H1 (cell line): Measurements from ENCODE around the gene ADPRM. TPM values are rescaled to one million over a fixed set of nuclear protein-coding genes. Genes with fewer than 3 reads are reported as not detected.

Experiments used
- CTCF ChIA-PET: fragments of 300-600 bp; sonication (Branson Sonifier 250); formaldehyde crosslinking; loops from one replicate; lab custom pipeline; 2021; ENCODE audit not compliant: partially characterized antibody; lab: Charles Lee
- POLR2A ChIA-PET: fragments of 300-600 bp; sonication (Branson Sonifier 250); formaldehyde crosslinking; loops from one replicate; lab custom pipeline; 2021; ENCODE audit warnings: inconsistent platforms; ENCODE audit not compliant: partially characterized antibody; lab: Charles Lee
- DNase-seq, 2 experiments: peaks; one replicate each; pipeline versions ENCODE4 v3.0.0 to v3.0.0-alpha.2; 2010 to 2022; ENCODE audit warnings: low spot score in 2 of 2, low read depth in 1 of 2, mixed read lengths in 1 of 2
- FAIRE-seq: peaks from 2 replicates; lab custom pipeline; 2011; peaks lifted over from hg19 to GRCh38; lab: Jason Lieb, UNC
- H2AFZ ChIP-seq: 2 replicates; pipeline ENCODE4 v1.8.1; 2012; ENCODE audit warnings: low read length, inconsistent platforms
- H2AK5ac ChIP-seq: 2 replicates; pipeline ENCODE4 v1.6.1; 2013; ENCODE audit warnings: low read depth, low read length
- H2BK120ac ChIP-seq: replicated peaks from 2 replicates; pipeline ENCODE3; 2013; ENCODE audit warnings: low read depth, low read length, inconsistent platforms
- H2BK12ac ChIP-seq: 2 replicates; pipeline ENCODE4 v1.6.1; 2013; ENCODE audit warnings: low read depth, low read length
- H2BK15ac ChIP-seq: 2 replicates; pipeline ENCODE4 v1.6.1; 2013; ENCODE audit warnings: low read length
- H2BK20ac ChIP-seq: 2 replicates; pipeline ENCODE4 v1.6.1; 2013; ENCODE audit warnings: low read length
- H2BK5ac ChIP-seq: 2 replicates; pipeline ENCODE4 v1.6.1; 2013; ENCODE audit warnings: low read depth, low read length
- H3K14ac ChIP-seq: 2 replicates; pipeline ENCODE4 v1.6.1; 2013; ENCODE audit warnings: inconsistent platforms; ENCODE audit not compliant: insufficient read length
- H3K18ac ChIP-seq: 2 replicates; pipeline ENCODE4 v1.6.1; 2013; ENCODE audit warnings: low read length; ENCODE audit errors: extremely low read depth
- H3K23ac ChIP-seq: 2 replicates; pipeline ENCODE4 v1.6.1; 2013; ENCODE audit warnings: inconsistent platforms; ENCODE audit not compliant: insufficient read length
- H3K23me2 ChIP-seq: 2 replicates; pipeline ENCODE4 v1.6.1; 2013; ENCODE audit warnings: low read depth, low read length
- H3K27ac ChIP-seq: 2 replicates; pipeline ENCODE4 v1.6.1; 2011; ENCODE audit warnings: low read depth, low read length, inconsistent platforms
- H3K27me3 ChIP-seq, 4 experiments: replicated peaks in 1 of 4; 1 replicate in 1 of 4; 2 replicates in 3 of 4; pipeline versions ENCODE4 v1.6.1 to v1.8.1; 2011 to 2013; ENCODE audit warnings: low read length in 3 of 4, mild to moderate bottlenecking in 3 of 4, inconsistent platforms in 2 of 4, mixed read lengths in 2 of 4, moderate library complexity in 1 of 4; ENCODE audit not compliant: control insufficient read depth in 3 of 4, insufficient read depth in 3 of 4; ENCODE audit errors: extremely low read depth in 1 of 4
- H3K36me3 ChIP-seq, 4 experiments: 2 replicates each; pipeline versions ENCODE4 v1.6.1 to v1.8.1; 2011 to 2013; ENCODE audit warnings: mild to moderate bottlenecking in 4 of 4, low read length in 3 of 4, moderate library complexity in 2 of 4, control low read depth in 1 of 4, inconsistent platforms in 1 of 4; ENCODE audit not compliant: insufficient read depth in 4 of 4, control insufficient read depth in 2 of 4
- H3K4ac ChIP-seq: replicated peaks from 2 replicates; pipeline ENCODE3; 2013; ENCODE audit warnings: low read length, low read depth, mixed read lengths, inconsistent platforms; ENCODE audit not compliant: insufficient read length
- H3K4me1 ChIP-seq, 4 experiments: replicated peaks in 1 of 4; 1 replicate in 1 of 4; 2 replicates in 3 of 4; pipeline versions ENCODE4 v1.6.1 to v1.8.1; 2011 to 2013; ENCODE audit warnings: low read length in 3 of 4, inconsistent platforms in 2 of 4, mixed read lengths in 1 of 4; ENCODE audit not compliant: insufficient read depth in 4 of 4, control insufficient read depth in 3 of 4
- H3K4me2 ChIP-seq, 2 experiments: 2 replicates each; pipeline versions ENCODE4 v1.6.1 to v1.8.1; 2011 to 2013; ENCODE audit warnings: low read depth in 2 of 2, low read length in 2 of 2, control low read depth in 1 of 2, inconsistent platforms in 1 of 2, mild to moderate bottlenecking in 1 of 2; ENCODE audit not compliant: insufficient read depth in 1 of 2
- H3K4me3 ChIP-seq, 4 experiments: fragments of 200-600, 300-600 bp in 1 of 4; sonication (generic), shearing (Covaris generic), sonication (Bioruptor Twin) in 1 of 4; 2 replicates each; pipeline versions ENCODE4 v1.5.1 to v1.8.1; 2011 to 2016; ENCODE audit warnings: low read length in 4 of 4, low read depth in 3 of 4, control low read depth in 2 of 4, inconsistent platforms in 2 of 4, mild to moderate bottlenecking in 2 of 4, mixed read lengths in 1 of 4, moderate library complexity in 1 of 4; ENCODE audit not compliant: insufficient read depth in 2 of 4; ENCODE audit errors: extremely low read depth in 1 of 4
- H3K56ac ChIP-seq: replicated peaks from 2 replicates; pipeline ENCODE3; 2013; ENCODE audit warnings: low read depth, mild to moderate bottlenecking, mixed read lengths, low read length, inconsistent platforms; ENCODE audit not compliant: insufficient read length
- H3K79me1 ChIP-seq: 2 replicates; pipeline ENCODE4 v1.6.1; 2013; ENCODE audit warnings: low read depth, low read length, control low read depth
- H3K79me2 ChIP-seq, 2 experiments: 2 replicates each; pipeline versions ENCODE4 v1.6.1 to v1.8.1; 2012 to 2013; ENCODE audit warnings: low read length in 2 of 2, mild to moderate bottlenecking in 2 of 2, inconsistent platforms in 1 of 2; ENCODE audit not compliant: insufficient read depth in 2 of 2, control insufficient read depth in 1 of 2
- H3K9ac ChIP-seq, 4 experiments: replicated peaks in 1 of 4; 1 replicate in 1 of 4; 2 replicates in 3 of 4; pipeline versions ENCODE4 v1.6.1 to v1.8.1; 2011 to 2013; ENCODE audit warnings: low read depth in 3 of 4, low read length in 3 of 4, control low read depth in 2 of 4, mild to moderate bottlenecking in 2 of 4, moderate library complexity in 2 of 4, inconsistent platforms in 1 of 4; ENCODE audit errors: extremely low read depth in 1 of 4
- H3K9me3 ChIP-seq, 2 experiments: 2 replicates each; pipeline versions ENCODE4 v1.6.1 to v1.8.1; 2012 to 2013; ENCODE audit warnings: mild to moderate bottlenecking in 2 of 2, moderate library complexity in 2 of 2, control low read depth in 1 of 2, inconsistent platforms in 1 of 2, low read depth in 1 of 2, low read length in 1 of 2, mixed read lengths in 1 of 2; ENCODE audit not compliant: insufficient read depth in 2 of 2
- H4K20me1 ChIP-seq, 2 experiments: replicated peaks in 1 of 2; 2 replicates each; pipeline versions ENCODE3 to v1.8.1; 2011 to 2013; ENCODE audit warnings: inconsistent platforms in 2 of 2, low read length in 2 of 2, mild to moderate bottlenecking in 1 of 2; ENCODE audit not compliant: insufficient read depth in 2 of 2, control insufficient read depth in 1 of 2
- H4K5ac ChIP-seq: 2 replicates; pipeline ENCODE4 v1.6.1; 2013; ENCODE audit warnings: low read length, low read depth, mixed read lengths, inconsistent platforms; ENCODE audit not compliant: insufficient read length
- H4K8ac ChIP-seq: 2 replicates; pipeline ENCODE4 v1.8.0; 2013; ENCODE audit warnings: mild to moderate bottlenecking, moderate library complexity, low read length, inconsistent platforms; ENCODE audit not compliant: insufficient read depth; ENCODE audit errors: extremely low read depth
- H4K91ac ChIP-seq: replicated peaks from 2 replicates; pipeline ENCODE3; 2013; ENCODE audit warnings: low read length, mixed read lengths, inconsistent platforms; ENCODE audit not compliant: insufficient read length
- GTF2F1 ChIP-seq: IDR thresholded peaks from 2 replicates; pipeline ENCODE4 v1.6.1; 2012; ENCODE audit warnings: low read depth, low read length, improper control_type of control experiment, borderline replicate concordance
- JUN ChIP-seq: IDR thresholded peaks from 2 replicates; pipeline ENCODE4 v1.6.1; 2011; ENCODE audit warnings: low read depth, mild to moderate bottlenecking, improper control_type of control experiment, low read length
- PHF8 ChIP-seq: fragments of 200-600 bp; sonication (generic); conservative IDR thresholded peaks from 2 replicates; pipeline ENCODE4 v1.7.1; 2012; ENCODE audit warnings: low read depth, mild to moderate bottlenecking, inconsistent platforms, low read length, moderate library complexity
- RFX5 ChIP-seq: IDR thresholded peaks from 2 replicates; pipeline ENCODE4 v1.6.1; 2011; ENCODE audit warnings: low read depth, low read length, improper control_type of control experiment, borderline replicate concordance
- SIRT6 ChIP-seq: IDR thresholded peaks from one replicate; pipeline ENCODE4 v1.7.1; 2012; ENCODE audit warnings: low read length, inconsistent platforms
- WGBS, 2 experiments: shearing (Covaris generic) in 1 of 2; methylation state at CpG; one replicate each; pipeline versions ENCODE4 v1.1.6 to v1.1.7; 2013 to 2015; ENCODE audit warnings: low lambda C conversion rate in 2 of 2, mixed read lengths in 2 of 2, inconsistent platforms in 1 of 2, low coverage in 1 of 2, missing lambda C conversion rate in 1 of 2; ENCODE audit not compliant: insufficient replicate concordance in 2 of 2, insufficient coverage in 1 of 2, insufficient read length in 1 of 2; ENCODE audit errors: extremely low coverage in 1 of 2, missing lambda C conversion rate in 1 of 2; 5-methylcytosine and 5-hydroxymethylcytosine counted together
- polyA plus RNA-seq, 7 experiments: library from polyadenylated mRNA; depleted of rRNA in 3 of 7; stranded (reverse) in 5 of 7; unstranded in 2 of 7; fragments of >200 nt in 5 of 7; fragments of 200-250 nt in 2 of 7; gene quantifications; 1 replicate in 5 of 7; 2 replicates in 1 of 7; 4 replicates in 1 of 7; pipeline versions ENCODE4 v1.2.1 to v1.2.3, GENCODE V29; 2011 to 2013; ENCODE audit warnings: missing spikeins in 2 of 7, mixed read lengths in 2 of 7
- total RNA-seq: library from RNA; stranded (reverse); fragmentation: NEBNext Ultra II Directional; extraction: Animal tissue kit (Norgen Biotek cat#: 25700); gene quantifications from 2 replicates; pipeline ENCODE4 v1.2.1, GENCODE V29; 2021
- TF ChIP-seq, protein P1 (sequence below): IDR thresholded peaks from 2 replicates; pipeline ENCODE4 v1.6.1; 2012; ENCODE audit warnings: inconsistent platforms
- TF ChIP-seq, protein P2 (sequence below): IDR thresholded peaks from 2 replicates; pipeline ENCODE4 v1.6.1; 2011; ENCODE audit warnings: low read depth, mild to moderate bottlenecking, low read length; ENCODE audit not compliant: insufficient read depth

Gene ADPRM
- total and polyA plus RNA-seq, 2 of the 8 experiments (the other 6 are each of a cell fraction or from before 2014, with no cell fraction given) = 6.7 to 7.9 TPM

DNA sequence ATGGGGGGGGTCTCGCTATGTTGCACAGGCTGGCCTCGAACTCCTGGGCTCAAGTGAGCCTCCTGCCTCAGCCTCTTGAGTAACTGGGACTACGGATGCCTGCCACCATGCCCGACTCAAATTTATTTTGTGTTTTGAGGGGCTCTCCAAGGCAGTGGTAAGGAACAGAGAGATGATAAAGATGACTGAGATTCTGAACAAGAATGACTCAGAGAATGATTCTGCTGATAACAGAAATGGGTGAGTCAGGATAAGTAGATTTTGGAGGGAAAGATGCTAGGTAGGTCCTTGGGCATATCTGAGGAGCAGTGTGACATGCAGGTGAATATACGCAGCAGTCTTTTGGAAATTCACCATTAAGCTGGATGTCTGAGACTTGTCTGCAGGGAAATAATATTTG is 29.8 kb downstream of the ADPRM start:
- H2BK120ac ChIP-seq = no peak overlapping the region
- no peak overlapping the region for H3K4me3 ChIP-seq
- H3K18ac ChIP-seq = no peak overlapping the region
- H2BK20ac ChIP-seq = no peak overlapping the region
- H3K79me1 ChIP-seq = no peaks in the 10 kb centered on the region
- no peak overlapping the region for H4K91ac ChIP-seq
- TF ChIP-seq JUN (no peak), PHF8 (no peak), SIRT6 (no peak), RFX5 (no peak), GTF2F1 (no peak)
- TF ChIP-seq, protein P1, sequence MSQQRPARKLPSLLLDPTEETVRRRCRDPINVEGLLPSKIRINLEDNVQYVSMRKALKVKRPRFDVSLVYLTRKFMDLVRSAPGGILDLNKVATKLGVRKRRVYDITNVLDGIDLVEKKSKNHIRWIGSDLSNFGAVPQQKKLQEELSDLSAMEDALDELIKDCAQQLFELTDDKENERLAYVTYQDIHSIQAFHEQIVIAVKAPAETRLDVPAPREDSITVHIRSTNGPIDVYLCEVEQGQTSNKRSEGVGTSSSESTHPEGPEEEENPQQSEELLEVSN = no peak
- TF ChIP-seq, protein P2, sequence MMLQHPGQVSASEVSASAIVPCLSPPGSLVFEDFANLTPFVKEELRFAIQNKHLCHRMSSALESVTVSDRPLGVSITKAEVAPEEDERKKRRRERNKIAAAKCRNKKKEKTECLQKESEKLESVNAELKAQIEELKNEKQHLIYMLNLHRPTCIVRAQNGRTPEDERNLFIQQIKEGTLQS = no peak
- DNase-seq (no peak), FAIRE-seq (no peak)
- no peak overlapping the region for H4K5ac ChIP-seq
- CTCF ChIA-PET = interaction anchor here (2.0 kb wide), 1 partner anchor 98 kb away, joined by 4 read pairs; no protein-coding TSS in a partner anchor
- H2BK12ac ChIP-seq = no peak overlapping the region
- H3K23me2 ChIP-seq = peaks cover 2% of the 10 kb centered on the region; the same call in 1 of the 2 replicates
- no peak overlapping the region for H3K56ac ChIP-seq
- H2BK5ac ChIP-seq = no peak overlapping the region
- no peaks in the 10 kb centered on the region for H3K27me3 ChIP-seq
- H3K4me1 ChIP-seq = peaks cover 0 to 10% (median 3%) of the 10 kb centered on the region in 4 experiments; a peak in 6 of 7 replicates
- no peak overlapping the region for H3K4me2 ChIP-seq
- no peak overlapping the region for H3K14ac ChIP-seq
- 78% methylated on average over 5 of the region's 5 CpGs; no CpG with 5 or more reads in 1 of the 2 experiments for WGBS, 2 experiments
- H3K27ac ChIP-seq = no peak overlapping the region
- H3K36me3 ChIP-seq = no peaks in the 10 kb centered on the region
- H3K9ac ChIP-seq = no peak overlapping the region
- peaks cover 0 to 2% of the 10 kb centered on the region in 2 experiments; a peak in 1 of 4 replicates for H3K9me3 ChIP-seq
- POLR2A ChIA-PET = no interaction called here
- no peaks in the 10 kb centered on the region for H4K20me1 ChIP-seq
- H3K79me2 ChIP-seq = no peaks in the 10 kb centered on the region
- H2BK15ac ChIP-seq = no peak overlapping the region
- H4K8ac ChIP-seq = no peak overlapping the region
- no peak overlapping the region for H3K23ac ChIP-seq
- no peak overlapping the region for H3K4ac ChIP-seq
- no peak overlapping the region for H2AK5ac ChIP-seq
- no peak overlapping the region for H2AFZ ChIP-seq
